ENCODE measurements around the gene STK24.

STK24 gene

DNA sequence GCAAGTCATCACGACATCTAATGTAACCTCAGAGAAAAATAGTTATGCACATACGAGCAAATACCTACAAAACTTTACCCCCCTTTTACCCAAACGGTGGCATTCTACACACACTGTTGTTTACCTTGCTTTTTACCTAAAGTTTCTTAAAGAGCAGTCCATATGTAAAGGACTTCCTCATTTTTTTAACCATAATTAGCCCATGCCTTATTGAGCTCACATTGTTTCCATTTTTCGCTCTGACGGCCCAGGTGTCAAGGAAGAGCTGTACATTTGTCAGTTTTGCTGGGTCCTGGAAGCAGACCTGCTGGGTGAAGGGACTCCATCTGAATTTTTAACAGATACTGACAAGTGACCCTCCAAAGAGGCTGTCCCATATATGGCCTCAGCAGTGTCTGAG, 89.4 kb downstream of the STK24 start:
- peaks cover 50% of the 10 kb centered on the region for H4K20me1 ChIP-seq (ENCODE audit: control insufficient read depth, insufficient read depth, low read depth, low read length)
- H3K36me3 ChIP-seq (ENCODE audit: control insufficient read depth, low read length) = peaks cover 23% of the 10 kb centered on the region
- no peaks in the 10 kb centered on the region for H3F3A ChIP-seq (ENCODE audit: control insufficient read depth, insufficient read depth)
- 0 out of 2 replicates have a peak overlapping the region, but pooled peaks have one; percentile 6 for H3K4me2 ChIP-seq (ENCODE audit: low read length)
- no peak overlapping the region for H3K27ac ChIP-seq (ENCODE audit: low read depth, low read length)
- TF ChIP-seq, protein P1, sequence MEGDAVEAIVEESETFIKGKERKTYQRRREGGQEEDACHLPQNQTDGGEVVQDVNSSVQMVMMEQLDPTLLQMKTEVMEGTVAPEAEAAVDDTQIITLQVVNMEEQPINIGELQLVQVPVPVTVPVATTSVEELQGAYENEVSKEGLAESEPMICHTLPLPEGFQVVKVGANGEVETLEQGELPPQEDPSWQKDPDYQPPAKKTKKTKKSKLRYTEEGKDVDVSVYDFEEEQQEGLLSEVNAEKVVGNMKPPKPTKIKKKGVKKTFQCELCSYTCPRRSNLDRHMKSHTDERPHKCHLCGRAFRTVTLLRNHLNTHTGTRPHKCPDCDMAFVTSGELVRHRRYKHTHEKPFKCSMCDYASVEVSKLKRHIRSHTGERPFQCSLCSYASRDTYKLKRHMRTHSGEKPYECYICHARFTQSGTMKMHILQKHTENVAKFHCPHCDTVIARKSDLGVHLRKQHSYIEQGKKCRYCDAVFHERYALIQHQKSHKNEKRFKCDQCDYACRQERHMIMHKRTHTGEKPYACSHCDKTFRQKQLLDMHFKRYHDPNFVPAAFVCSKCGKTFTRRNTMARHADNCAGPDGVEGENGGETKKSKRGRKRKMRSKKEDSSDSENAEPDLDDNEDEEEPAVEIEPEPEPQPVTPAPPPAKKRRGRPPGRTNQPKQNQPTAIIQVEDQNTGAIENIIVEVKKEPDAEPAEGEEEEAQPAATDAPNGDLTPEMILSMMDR (IDR thresholded peaks at IDR 0.05; ENCODE audit: low read depth, low read length, poor library complexity, severe bottlenecking) = no peak
- no peak for TF ChIP-seq EZH2phosphoT487 (IDR thresholded peaks at IDR 0.05; ENCODE audit: borderline replicate concordance, low read length)
- H3K9me3 ChIP-seq (ENCODE audit: control insufficient read depth, insufficient read depth, low read length) = no peaks in the 10 kb centered on the region
- H3K79me2 ChIP-seq (ENCODE audit: control insufficient read depth, low read length) = peaks cover 99% of the 10 kb centered on the region
- no peaks in the 10 kb centered on the region for H3K27me3 ChIP-seq (ENCODE audit: control insufficient read depth, low read length)
- no peaks in the 10 kb centered on the region for H3K9me2 ChIP-seq (replicated peaks; ENCODE audit: control insufficient read depth, low read length)
- no peak overlapping the region for H3K4me3 ChIP-seq (ENCODE audit: low read length)
- H3K4me1 ChIP-seq (ENCODE audit: control insufficient read depth, low read length) = peaks cover 33% of the 10 kb centered on the region

DNA sequence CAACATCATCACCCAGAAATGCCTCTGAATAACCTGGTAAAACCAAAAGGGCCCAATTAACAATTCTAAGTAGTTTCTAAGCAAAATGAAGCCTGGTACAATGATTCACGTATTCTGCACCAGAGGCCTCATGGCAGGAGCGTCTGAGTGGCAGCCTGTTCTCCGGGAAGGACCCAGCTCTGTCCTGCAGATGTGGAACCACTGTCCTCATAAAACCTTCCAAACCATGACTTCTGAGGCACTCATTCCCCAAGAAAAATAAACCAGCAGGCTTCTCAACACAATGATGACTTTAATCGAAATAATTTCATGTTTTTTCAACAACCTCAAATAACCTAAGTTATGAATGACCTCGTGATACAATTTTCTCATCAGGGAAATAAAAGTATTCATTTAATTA, 89.9 kb downstream of the STK24 start:
- H3K79me2 ChIP-seq (ENCODE audit: control insufficient read depth, low read length) = peaks cover 99% of the 10 kb centered on the region
- no peaks in the 10 kb centered on the region for H3K9me3 ChIP-seq (ENCODE audit: control insufficient read depth, insufficient read depth, low read length)
- H3F3A ChIP-seq (ENCODE audit: control insufficient read depth, insufficient read depth) = no peaks in the 10 kb centered on the region
- peaks cover 50% of the 10 kb centered on the region for H4K20me1 ChIP-seq (ENCODE audit: control insufficient read depth, insufficient read depth, low read depth, low read length)
- H3K27ac ChIP-seq (ENCODE audit: low read depth, low read length) = no peak overlapping the region
- H3K4me3 ChIP-seq (ENCODE audit: low read length) = no peak overlapping the region
- H3K27me3 ChIP-seq (ENCODE audit: control insufficient read depth, low read length) = no peaks in the 10 kb centered on the region
- H3K4me2 ChIP-seq (ENCODE audit: low read length) = no peak overlapping the region
- H3K4me1 ChIP-seq (ENCODE audit: control insufficient read depth, low read length) = peaks cover 33% of the 10 kb centered on the region
- peaks cover 28% of the 10 kb centered on the region for H3K36me3 ChIP-seq (ENCODE audit: control insufficient read depth, low read length)
- TF ChIP-seq, protein P1 (IDR thresholded peaks at IDR 0.05; ENCODE audit: low read depth, low read length, poor library complexity, severe bottlenecking) = no peak
- no peak for TF ChIP-seq EZH2phosphoT487 (IDR thresholded peaks at IDR 0.05; ENCODE audit: borderline replicate concordance, low read length)
- H3K9me2 ChIP-seq (replicated peaks; ENCODE audit: control insufficient read depth, low read length) = no peaks in the 10 kb centered on the region

DNA sequence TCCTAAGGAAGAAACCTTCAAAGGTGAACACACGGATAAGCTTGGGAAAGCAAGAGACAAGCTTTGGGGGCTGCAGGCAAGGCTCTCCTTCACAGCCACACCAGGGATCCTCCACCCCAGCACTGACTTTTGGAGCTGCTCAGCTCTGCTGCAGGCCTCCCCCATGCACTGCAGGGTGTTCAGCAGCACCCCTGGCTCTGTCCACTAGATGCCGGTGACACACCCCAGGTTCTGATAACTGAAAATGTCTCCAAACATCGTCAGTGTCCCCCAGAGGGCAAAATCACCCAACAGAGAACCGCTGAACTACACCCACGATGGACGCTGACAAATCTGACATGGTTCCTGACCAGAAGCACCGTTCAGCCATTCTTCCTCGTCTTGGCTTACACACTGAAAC, 90.5 kb downstream of the STK24 start:
- no peaks in the 10 kb centered on the region for H3F3A ChIP-seq (ENCODE audit: control insufficient read depth, insufficient read depth)
- H4K20me1 ChIP-seq (ENCODE audit: control insufficient read depth, insufficient read depth, low read depth, low read length) = peaks cover 48% of the 10 kb centered on the region
- TF ChIP-seq EZH2phosphoT487 (IDR thresholded peaks at IDR 0.05; ENCODE audit: borderline replicate concordance, low read length) = no peak
- TF ChIP-seq, protein P1 (IDR thresholded peaks at IDR 0.05; ENCODE audit: low read depth, low read length, poor library complexity, severe bottlenecking) = no peak
- peaks cover 33% of the 10 kb centered on the region for H3K4me1 ChIP-seq (ENCODE audit: control insufficient read depth, low read length)
- no peaks in the 10 kb centered on the region for H3K9me2 ChIP-seq (replicated peaks; ENCODE audit: control insufficient read depth, low read length)
- no peak overlapping the region for H3K4me2 ChIP-seq (ENCODE audit: low read length)
- H3K36me3 ChIP-seq (ENCODE audit: control insufficient read depth, low read length) = peaks cover 34% of the 10 kb centered on the region
- H3K4me3 ChIP-seq (ENCODE audit: low read length) = no peak overlapping the region
- H3K79me2 ChIP-seq (ENCODE audit: control insufficient read depth, low read length) = peaks cover 99% of the 10 kb centered on the region
- H3K27ac ChIP-seq (ENCODE audit: low read depth, low read length) = no peak overlapping the region
- no peaks in the 10 kb centered on the region for H3K9me3 ChIP-seq (ENCODE audit: control insufficient read depth, insufficient read depth, low read length)
- no peaks in the 10 kb centered on the region for H3K27me3 ChIP-seq (ENCODE audit: control insufficient read depth, low read length)
